ENCODE measurements around the gene KDM6A.
"Not testable (repeated sequence)": the region's sequence is repeated elsewhere in the genome, so short reads cannot be mapped to it uniquely, and the experiment has no call there.

Gene KDM6A

DNA sequence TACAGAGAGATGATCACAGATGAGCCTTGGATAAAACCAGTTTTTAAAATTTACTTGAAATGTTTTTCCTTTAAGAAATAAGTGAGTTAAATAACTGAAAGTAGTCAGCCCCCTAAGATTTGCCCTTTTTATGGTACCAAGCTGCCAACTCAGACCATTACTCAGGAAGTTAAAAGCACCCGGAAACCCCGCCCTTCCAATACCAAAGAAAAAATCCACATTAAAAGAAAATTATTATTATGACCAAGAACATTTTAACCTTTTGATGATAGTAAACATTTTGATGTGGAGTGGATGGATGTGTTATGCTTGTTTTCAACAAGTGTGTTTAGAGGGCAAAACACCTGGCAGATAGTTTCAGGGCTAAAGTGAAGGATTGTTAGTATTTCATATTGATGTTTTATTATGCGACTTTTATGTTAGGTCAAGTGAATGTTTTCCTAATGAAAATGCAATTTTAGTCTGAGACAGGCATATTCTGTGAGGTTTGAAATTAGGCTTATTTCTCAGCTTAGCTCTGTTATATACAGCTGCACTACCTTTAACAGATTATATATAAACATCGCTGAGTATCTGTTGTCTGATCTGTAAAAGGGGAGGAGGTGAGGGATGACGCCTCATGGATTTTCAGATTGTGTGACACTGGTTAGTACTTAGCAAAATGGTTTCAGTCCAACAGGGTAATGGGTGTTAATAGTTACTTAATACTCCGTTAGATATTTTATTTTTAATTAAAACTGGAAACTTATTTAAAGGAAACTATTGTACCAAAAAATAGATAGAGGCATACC, 89.0 kb downstream of the KDM6A start:
- DNase-seq (ENCODE audit: low read depth in 2 of 2): no peak

DNA sequence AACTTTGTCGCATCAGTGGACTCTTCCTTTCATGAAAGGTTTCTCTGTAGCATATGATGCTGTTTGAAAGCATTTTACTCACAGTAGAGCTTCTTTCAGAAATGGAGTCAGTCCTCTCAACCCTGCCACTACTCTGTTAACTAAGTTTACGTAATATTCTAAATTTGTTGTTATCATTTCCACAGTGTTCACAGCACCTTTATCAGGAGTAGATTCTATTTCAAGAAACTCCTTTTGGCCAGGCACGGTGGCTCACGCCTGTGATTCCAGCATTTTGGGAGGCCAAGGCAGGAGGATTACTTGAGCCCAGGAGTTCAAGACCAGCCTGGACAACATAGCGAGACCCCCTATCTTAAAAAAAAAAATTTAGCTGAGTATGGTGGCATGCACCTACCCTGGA, 90.0 kb downstream of the KDM6A start:
- DNase-seq (ENCODE audit: low read depth in 2 of 2): no peak

DNA sequence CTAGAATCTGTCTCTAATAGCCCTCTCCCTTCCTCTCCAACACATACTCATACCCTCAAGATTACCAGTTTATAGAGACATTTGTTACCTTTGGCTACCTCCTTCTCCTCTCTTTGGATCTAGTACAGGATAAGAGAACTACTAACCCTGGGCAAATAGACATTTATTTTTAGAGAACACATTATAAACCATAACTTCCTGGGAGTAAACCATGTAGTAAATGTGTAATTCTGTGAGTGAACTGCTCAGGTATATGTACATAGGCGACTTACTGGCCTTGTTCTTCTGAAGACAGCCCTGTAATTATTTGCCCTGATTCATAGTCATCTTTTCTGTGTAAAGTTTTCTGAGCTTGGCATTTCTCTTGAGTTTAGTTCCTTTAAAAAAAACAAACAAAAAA, 94.2 kb downstream of the KDM6A start:
- DNase-seq (ENCODE audit: low read depth in 2 of 2): no peak

DNA sequence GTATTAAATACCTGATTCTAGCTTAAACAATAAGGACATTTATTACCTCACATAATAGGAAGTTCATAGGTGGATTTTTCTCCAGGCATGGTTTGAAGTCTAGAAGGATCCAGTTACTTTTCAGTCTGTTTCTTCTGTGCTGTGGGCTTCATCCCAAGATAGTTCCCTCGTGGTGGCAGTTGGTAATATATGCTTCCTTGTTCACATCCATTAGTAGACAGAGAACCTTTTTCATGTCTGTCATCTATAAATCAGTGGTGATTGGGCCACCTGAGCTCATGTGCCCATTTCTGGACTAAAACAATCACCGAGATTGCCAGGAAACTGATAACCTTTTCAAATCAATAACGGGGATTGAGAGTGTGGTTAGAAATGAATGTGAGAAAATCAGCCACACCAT, 97.7 kb downstream of the KDM6A start:
- DNase-seq (ENCODE audit: low read depth in 2 of 2): no peak

DNA sequence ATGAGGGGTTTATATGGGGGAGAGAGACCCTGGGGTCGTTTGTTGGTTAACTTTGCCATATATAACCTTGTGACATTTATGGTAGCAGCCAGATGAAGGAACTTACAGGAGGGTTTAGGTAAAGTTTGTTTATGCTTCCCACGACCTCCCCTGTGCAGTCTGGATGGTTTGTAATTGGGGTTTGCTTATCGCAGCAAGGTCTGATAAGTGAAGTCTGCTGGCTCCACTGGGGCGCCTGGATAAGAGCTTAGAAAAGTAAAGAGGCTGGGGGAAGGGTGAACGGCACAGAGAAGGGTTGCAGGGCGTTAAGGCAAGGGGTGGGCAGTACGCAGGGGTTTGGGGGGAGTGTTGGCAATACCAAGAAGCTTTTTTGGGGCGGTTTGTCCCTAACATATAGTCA, 98.7 kb downstream of the KDM6A start:
- DNase-seq (ENCODE audit: low read depth in 2 of 2): no peak

DNA sequence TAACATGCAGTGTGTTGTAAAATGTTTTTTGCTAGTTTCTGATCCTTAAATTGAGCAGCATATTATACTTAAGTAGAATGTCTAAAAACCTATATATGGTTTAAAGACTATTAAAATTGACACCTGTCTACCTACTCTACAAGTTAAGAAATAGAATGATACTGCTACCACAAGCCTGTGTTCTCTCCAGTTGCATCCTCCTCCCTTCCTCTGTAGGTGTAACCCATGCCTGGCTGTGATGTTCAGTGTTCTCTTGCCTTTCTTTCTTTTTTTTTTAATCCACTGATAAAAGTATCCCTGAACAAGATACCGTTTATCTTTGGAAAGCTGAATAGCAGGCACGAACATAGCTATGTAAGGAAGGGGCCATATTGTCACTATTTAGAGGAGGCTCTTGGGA, 99.1 kb downstream of the KDM6A start:
- no peak for DNase-seq (ENCODE audit: low read depth in 2 of 2)

DNA sequence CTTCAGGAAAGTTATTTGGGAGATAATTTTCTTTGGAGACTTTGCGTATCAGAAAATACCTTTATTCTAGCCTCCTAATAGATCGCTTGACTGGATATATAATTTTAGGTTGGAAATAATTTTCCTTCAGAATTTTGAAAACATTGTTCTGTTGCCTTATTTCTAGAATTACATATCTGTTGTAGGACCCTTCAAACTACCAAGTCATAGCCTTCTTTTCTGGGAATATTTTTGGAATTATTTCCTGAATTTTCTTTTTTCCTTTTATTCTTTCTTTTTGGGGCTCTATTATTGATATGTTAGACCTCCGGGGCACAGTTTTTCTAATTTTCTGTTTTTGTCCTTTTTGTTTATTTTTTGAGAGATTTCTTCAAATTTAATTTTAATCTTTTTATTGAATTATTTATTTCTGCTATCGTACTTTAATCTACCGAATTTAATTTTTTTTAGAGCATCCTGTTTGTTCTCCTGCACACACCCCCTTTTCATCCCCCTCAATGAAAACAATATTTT, 100.5 kb downstream of the KDM6A start:
- no peak for DNase-seq (ENCODE audit: low read depth in 2 of 2)

DNA sequence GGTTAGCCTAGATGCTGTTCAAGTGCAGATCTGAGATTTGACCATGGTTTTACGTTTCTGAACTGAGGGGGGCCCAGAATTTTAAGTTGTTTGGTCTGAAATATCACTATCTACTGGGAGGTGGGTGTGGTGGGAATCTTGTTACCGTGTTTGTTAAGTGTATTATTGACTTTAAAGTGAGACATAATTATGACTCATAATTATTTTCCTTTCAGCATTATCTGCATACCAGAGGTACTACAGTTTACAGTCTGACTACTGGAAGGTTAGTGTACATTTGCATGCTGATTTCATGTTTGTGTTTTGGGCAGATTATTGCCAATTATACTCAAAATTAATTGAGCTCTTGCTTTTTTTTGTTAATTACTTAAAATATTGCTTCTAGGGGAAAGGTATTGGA, 101.5 kb downstream of the KDM6A start:
- no peak for DNase-seq (ENCODE audit: low read depth in 2 of 2)

DNA sequence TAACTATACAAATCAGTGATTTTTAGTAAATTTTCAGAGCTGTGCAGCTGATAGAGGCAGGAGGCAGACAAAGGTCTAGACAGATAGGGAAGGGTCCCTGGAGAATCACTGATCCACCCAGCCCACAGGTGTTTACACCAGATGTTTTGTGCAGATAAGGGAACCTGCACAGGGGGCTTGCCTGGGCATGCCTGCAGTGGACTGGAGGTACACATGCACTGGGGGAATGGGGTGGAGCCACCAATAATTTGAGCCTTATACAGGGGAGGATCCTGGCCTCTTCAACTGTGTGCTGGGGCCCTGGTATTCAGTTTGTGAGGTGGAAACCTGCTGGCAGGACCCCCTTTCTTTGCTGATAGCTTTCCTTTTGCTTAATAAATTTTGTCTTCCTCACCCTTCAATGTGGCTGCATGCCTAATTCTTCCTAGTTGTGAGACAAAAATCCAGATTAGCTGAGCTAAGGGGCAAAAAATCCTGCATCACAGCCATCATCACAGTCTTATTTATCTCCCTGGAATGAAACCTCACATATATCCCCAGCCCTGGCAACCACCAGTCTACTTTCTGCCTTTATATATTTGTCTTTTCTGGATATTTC, 102.8 kb downstream of the KDM6A start:
- no peak for DNase-seq (ENCODE audit: low read depth in 2 of 2)

DNA sequence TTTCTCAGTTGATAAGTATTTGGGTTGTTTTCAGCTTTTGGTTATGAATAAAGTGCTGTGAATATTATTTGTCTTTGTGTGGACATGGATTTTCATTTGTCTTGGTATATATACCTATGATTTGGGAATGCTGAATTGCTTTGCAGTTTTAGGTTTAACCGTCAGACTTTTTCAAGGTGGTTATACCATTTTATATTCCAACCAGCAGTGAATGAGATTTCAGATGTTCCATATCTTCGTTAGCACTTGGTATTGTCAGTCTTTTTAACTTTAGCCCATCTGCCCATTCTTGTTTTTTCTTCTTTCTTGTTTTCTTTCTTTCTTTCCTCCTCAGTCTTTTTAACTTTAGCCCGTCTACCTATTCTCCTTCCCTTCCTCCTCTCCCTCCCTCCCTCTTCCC, 106.0 kb downstream of the KDM6A start:
- no peak for DNase-seq (ENCODE audit: low read depth in 2 of 2)

DNA sequence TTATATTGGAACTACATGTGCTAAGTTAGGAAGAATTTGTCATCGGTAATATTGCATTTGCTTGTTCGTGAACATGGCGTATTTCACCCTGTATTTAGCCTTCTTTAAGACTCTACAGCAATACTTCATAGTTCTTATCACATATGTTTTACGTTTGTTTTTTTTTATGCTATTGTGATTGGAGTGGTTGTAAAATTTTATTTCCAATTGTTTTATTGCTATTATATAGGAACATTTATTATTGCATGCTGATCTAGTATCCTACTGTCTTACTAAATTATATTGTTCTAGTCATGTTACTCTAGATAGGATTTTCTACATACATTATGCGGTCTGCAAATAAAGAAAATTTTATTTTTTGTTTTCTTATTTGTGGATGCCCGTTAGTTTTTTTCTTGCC, 107.4 kb downstream of the KDM6A start:
- DNase-seq (ENCODE audit: low read depth in 2 of 2): no peak

DNA sequence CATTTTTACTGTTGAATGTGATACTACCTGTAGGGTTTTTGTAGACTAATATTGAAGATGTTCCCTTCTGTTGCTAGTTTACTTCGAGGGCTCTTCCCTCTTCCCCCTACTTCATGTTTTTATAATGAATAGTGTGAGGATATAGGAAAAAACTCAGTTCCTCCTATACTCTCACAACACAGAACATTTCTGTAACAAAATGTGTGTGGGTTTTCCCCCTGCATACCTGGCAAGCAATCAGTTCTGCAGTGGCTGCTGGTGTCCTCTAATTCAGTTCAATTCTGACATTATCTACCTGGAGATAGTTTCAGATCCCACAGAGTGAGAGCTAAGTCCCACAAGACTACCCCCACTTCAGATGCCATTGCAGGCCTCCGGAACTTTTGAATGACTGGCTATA, 107.9 kb downstream of the KDM6A start:
- DNase-seq (ENCODE audit: low read depth in 2 of 2): no peak

DNA sequence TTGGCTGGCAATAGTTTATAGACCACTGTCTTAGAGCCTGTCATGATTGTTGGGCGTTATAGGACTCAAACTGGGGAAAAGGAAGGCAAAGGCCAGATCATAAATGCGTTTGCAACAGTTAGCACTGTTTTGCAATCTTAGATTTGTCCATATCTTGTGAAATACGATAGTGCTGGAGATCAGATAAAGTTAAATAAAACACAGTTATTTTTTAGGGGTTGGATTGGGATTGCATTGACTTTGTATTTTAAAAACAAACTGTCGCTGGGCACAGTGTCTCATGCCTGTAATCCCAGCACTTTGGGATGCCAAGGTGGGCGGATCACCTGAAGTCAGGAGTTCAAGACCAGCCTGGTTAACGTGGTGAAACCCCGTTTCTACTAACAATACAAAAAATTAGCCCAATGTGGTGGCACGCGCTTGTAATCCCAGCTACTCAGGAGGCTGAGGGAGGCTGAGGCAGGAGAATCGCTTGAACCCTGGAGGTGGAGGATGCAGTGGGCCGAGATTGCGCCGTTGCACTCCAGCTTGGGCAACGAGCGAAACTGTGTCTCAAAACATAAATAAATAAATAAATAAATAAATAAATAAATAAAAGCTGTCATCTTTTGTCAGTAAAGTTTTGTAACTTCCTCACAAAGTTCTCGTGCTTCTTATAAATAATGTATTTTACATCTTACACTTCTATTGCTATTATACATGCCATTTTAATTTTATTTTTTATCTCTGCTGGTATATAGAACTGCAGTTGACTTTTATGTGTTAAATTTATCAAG, 117.2 kb downstream of the KDM6A start:
- no peak for DNase-seq (ENCODE audit: low read depth in 2 of 2)

DNA sequence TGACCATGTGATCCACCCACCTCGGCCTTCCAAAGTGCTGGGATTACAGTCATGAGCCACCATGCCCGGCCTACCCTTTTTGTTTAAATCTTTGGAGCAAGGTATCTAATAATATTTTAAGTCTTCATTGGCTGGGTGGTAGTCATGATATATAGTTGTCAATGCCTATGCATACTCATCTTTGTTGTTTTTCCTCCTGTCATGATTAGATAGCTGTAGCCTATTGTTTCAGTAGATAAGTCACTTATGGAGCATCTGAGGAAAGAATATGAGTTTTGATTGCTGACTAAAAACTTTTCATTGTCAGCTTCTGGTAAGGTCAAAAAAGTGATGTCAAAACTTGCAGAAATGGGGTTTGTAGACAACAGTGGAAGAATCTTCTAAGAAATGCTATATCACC, 119.8 kb downstream of the KDM6A start:
- no peak for DNase-seq (ENCODE audit: low read depth in 2 of 2)

DNA sequence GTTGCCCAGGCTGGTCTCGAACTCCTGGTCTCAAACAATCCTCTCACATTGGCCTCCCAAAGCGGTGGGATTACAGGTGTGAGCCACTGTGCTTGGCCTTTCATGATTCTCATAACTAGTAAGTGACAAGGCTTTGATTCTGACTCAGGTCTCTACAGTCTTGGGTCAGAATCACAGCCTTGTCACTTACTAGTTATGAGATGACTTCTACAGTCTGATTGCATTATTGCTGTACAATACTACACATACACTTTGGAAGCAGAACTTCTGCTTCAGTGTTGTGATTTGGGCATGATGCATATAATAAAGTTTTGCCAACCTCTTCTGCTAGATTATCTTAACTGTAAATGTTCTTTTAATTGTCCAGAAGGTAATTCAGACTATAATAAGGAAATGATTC, 123.3 kb downstream of the KDM6A start:
- DNase-seq (ENCODE audit: low read depth in 2 of 2): no peak

DNA sequence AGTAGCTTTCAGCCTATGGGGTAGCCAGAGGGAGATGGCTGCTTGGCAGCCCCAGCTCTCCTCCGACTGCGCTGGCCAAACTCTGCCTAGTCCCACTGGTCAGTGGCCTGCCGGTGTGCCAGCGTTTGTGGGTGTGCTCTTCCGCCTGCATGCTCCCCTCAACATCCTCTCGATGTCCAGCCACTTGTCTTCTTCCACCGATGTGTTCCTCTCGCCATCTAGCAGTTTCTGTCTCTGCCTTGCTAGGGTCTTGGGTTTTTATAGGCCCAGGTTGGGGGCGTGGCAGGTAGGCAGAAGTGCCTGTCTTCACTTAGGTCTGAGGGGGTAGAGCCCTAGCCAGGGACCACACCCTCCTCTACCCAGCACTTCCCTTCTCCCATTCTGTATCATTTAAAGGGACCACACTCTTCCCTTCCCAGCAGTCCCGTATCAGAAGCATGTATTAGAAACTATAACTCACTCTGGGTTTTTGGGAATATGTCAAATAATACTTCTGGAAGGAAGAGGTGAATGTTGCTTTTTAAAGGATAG, 124.4 kb downstream of the KDM6A start:
- DNase-seq (ENCODE audit: low read depth in 2 of 2): no peak

DNA sequence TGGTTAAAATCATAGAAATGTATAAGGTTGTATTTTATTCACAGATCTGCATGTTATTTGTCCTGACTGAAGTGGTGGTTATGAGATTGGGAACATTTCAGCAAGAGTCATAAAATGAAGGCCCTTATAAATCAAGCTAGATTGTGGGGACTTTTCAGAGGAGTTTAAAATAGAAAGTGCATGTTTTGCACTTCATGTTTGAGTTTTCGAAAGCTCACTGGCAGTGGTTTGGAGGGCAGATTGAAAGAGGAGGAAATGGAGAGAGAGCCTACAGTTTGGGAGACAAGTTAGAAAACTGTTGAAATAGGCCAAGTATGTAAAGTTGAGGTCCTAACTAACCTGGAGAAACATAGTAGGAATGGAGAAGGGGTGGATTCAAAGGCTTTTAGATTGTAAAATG, 124.9 kb downstream of the KDM6A start:
- DNase-seq (ENCODE audit: low read depth in 2 of 2): no peak

DNA sequence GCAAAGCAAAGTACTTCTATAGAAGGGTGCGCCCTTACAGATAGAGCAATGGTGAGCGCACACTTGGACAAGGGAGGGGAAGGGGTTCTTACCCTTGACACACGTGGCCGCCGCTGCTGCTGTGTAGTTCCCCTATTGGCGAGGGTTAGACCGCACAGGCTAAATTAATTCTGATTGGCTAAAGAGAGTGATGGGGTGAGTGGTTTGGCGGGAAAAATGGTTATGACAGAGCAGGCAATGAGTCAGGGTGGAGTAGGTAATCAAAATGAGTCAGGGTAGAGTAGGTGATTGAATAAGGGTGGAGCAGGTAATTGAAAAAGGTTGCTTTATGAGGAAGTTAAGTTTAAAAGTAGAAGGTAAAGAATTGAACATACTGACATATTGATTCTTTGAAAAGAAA, 126.2 kb downstream of the KDM6A start:
- not testable (repeated sequence) for DNase-seq (ENCODE audit: low read depth in 2 of 2)

DNA sequence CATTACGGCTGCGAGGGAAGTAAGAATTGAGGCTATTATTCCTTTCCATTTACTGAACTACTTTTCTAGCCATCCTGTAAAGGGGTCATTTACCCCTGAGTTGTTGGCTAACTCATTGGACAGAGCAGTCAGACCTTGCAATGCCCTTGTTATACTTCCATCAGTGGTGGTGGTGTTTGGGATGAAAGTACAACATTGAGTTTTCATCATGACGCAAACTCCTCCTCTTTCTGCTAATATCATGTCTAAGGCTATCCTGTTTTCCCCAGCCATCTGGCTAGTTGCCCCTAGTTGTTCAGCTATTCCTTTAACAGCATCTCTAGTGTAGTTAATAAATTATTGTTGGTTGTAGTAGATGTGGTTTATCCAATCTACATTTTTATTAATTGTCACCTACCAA, 126.9 kb downstream of the KDM6A start:
- DNase-seq (ENCODE audit: low read depth in 2 of 2): not testable (repeated sequence)

DNA sequence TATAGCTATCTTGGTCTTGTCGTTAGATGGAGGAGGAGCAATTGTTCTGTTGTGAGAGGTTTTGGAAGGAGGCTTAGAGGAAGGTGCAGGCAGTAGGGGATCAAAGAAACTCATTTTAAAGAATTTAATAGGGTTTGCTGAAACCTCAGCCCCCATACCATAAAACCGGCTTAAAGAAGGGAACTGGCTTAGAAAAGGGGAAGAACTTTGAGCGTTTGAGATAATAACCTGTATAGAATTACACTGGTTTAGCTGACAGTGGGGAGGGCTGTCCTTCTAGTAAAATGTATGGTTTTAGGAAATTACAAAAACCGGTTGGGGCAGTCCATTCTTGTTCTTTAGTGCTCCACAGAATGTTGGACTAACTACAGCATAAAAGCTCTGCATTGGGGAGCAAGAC, 128.1 kb downstream of the KDM6A start:
- no peak for DNase-seq (ENCODE audit: low read depth in 2 of 2)

DNA sequence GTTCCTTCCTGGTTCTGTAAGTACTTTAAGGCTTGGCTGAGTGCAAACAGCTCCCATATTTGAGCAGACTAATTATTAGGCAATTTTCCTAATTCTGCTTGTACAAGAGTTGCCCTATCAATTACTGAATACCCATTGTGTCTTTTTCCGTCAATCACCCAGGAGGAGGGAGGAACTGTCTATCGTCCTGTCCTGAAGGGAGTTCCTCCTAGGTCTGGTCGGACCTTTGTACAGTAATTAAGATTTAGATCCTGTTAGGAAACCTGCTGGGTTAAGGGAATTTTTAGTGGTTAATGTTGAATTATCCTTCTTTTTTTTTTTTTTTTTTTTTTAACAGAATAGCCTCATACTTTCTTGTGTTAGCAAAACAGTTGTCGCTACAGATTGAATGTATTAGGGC, 130.1 kb downstream of the KDM6A start:
- DNase-seq (ENCODE audit: low read depth in 2 of 2): no peak

DNA sequence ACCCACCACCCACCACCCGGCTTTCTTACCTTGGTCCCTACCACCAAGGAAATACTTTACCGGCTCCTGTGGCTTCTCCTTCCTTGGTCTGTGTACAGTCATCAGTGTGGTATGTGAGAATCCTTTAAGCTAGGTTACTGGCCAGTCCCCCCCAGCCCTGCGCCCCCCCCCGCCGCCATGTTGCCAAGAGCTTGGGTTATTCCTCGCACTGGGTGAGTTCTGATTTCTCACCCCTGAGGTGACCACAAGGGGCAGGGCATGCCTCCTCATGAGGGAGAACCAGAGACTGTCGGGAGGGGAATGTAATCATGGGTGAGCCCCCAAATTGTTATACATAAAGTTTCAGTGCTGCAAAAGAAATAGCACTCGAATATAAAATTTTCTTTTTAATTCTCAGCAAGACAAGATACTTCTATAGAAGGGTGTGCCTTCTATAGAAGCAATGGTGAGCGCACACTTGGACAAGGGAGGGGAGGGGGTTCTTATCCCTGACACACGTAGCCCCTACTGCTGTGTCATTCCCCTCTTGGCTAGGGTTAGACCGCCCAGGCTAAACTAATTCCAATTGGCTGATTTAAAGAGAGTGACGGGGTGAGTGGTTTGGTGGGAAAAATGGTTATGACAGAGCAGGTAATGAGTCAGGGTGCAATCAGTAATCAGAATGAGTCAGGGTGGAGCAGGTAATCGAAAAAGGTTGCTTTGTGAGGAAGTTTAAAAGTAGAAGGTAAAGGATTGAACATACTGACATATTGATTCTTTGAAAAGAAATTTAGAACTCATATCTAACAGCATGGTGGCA, 133.2 kb downstream of the KDM6A start:
- no peak for DNase-seq (ENCODE audit: low read depth in 2 of 2)
